Measurements from ENCODE around the gene DENND2A.

The DENND2A gene

DNA sequence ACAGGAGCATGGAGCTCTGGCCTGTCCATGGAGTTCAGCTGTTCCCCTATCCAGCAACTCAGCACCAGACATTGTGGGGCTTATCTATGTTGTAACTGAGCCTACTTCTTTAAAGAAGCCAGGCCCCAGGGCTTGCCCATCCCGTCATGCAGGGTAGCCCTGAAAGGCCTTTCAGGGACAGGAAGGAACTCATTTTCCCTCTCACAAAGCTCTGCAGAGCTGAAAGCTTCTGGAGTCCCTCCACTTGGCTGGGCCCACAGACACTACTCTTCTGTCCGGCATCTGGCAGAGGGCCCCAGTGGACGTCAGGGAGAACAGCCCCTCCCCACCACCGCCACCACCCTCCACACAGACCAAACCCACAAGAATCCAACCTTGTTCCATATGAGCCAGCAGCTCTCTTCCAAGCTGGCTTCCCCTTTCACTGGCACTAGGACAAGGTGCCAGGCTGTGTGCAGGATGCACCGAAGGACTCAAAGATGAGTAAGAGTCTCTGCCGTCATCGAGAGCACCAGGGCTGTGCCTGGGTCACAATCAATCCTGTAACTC is 33.1 kb downstream of the DENND2A start:
- TF ChIP-seq TAF1 (IDR thresholded peaks at IDR 0.05; ENCODE audit: low read depth, low read length) (no peak), SPI1 (IDR thresholded peaks at IDR 0.05; ENCODE audit: low read depth, low read length) (no peak), POLR2AphosphoS5 (IDR thresholded peaks at IDR 0.05; ENCODE audit: low read depth, low read length) (no peak), PAX5 (IDR thresholded peaks at IDR 0.05; ENCODE audit: insufficient read depth, low read length, severe bottlenecking) (no peak), POLR2A (IDR thresholded peaks at IDR 0.05; ENCODE audit: low read depth, low read length) (no peak), POU2F2 (IDR thresholded peaks at IDR 0.05; ENCODE audit: low read depth, low read length) (no peak)
- DNase-seq (ENCODE audit: insufficient read length, low spot score) (no peak), FAIRE-seq (no peak)

DNA sequence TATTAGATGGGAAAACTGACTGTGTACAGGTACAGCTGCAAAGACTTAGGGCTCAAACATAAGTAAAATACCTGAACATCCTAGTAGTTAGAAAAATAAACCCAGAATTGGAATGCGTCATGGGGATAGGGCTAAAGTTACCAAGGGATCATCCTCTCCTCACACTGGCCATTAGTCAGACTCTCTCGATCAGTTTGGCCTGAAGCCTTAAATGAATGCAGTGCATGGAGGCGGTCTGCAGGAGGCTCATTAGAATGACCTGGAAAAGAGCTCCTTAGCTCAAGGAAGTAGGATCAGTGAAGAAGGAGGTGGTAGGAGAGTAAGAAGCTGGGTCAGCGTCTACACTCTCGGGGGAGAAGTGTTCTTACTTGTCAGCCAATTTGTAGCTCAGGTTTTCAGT is 35.3 kb downstream of the DENND2A start:
- no peak for TF ChIP-seq SPI1 (IDR thresholded peaks at IDR 0.05; ENCODE audit: low read depth, low read length)
- no peak for TF ChIP-seq POLR2AphosphoS5 (IDR thresholded peaks at IDR 0.05; ENCODE audit: low read depth, low read length)
- TF ChIP-seq TAF1 (IDR thresholded peaks at IDR 0.05; ENCODE audit: low read depth, low read length): no peak
- TF ChIP-seq PAX5 (IDR thresholded peaks at IDR 0.05; ENCODE audit: insufficient read depth, low read length, severe bottlenecking): no peak
- TF ChIP-seq POLR2A (IDR thresholded peaks at IDR 0.05; ENCODE audit: low read depth, low read length): no peak
- no peak for TF ChIP-seq POU2F2 (IDR thresholded peaks at IDR 0.05; ENCODE audit: low read depth, low read length)
- no peak for FAIRE-seq
- DNase-seq (ENCODE audit: insufficient read length, low spot score): no peak

DNA sequence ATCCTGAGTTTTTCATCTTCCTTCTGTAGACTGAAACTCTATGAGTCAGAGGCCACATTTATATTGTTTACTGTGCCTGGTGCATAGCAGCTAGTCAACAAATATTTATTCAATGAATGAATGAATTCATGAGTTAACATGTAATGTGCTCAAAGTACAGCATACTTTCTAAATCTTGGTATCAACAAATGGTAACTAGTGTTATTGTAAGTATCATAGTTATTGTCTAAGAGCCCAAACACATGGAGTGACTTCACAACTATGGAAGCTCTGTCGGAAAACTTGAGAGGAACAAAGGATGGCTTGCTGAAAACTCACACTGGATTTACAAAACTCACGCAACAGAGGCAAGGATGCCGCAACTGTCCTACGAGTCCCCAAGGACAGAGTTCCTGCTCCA is 35.9 kb downstream of the DENND2A start:
- FAIRE-seq: no peak

DNA sequence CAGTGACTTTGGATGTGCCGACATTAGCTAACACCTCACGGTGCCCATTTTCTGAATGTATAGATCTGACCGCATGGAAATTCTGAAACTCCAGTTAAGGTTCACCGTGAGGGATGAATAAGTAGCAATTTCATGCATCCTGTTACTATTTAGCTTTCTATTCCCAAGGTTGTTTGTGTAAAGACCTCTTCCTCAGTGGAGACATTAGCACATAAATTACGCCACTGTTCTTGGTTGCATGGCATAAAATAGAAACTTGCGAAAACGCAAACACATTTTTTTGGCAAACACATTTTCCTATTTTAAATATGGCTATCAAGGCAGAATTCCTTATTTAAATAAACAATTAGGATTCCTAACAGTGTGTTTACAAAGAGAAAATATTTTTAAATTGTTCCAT is 36.5 kb downstream of the DENND2A start:
- TF ChIP-seq PAX5 (IDR thresholded peaks at IDR 0.05; ENCODE audit: insufficient read depth, low read length, severe bottlenecking) (no peak), TAF1 (IDR thresholded peaks at IDR 0.05; ENCODE audit: low read depth, low read length) (no peak), POLR2A (IDR thresholded peaks at IDR 0.05; ENCODE audit: low read depth, low read length) (no peak), POU2F2 (IDR thresholded peaks at IDR 0.05; ENCODE audit: low read depth, low read length) (no peak), POLR2AphosphoS5 (IDR thresholded peaks at IDR 0.05; ENCODE audit: low read depth, low read length) (no peak), SPI1 (IDR thresholded peaks at IDR 0.05; ENCODE audit: low read depth, low read length) (no peak)
- FAIRE-seq (no peak), DNase-seq (ENCODE audit: insufficient read length, low spot score) (no peak)

More for the DNA sequence above, 35.9 kb downstream of the DENND2A start:
- TF ChIP-seq PAX5 (IDR thresholded peaks at IDR 0.05; ENCODE audit: insufficient read depth, low read length, severe bottlenecking) (no peak), POLR2A (IDR thresholded peaks at IDR 0.05; ENCODE audit: low read depth, low read length) (no peak), SPI1 (IDR thresholded peaks at IDR 0.05; ENCODE audit: low read depth, low read length) (no peak), POLR2AphosphoS5 (IDR thresholded peaks at IDR 0.05; ENCODE audit: low read depth, low read length) (no peak), TAF1 (IDR thresholded peaks at IDR 0.05; ENCODE audit: low read depth, low read length) (no peak), POU2F2 (IDR thresholded peaks at IDR 0.05; ENCODE audit: low read depth, low read length) (no peak)
- DNase-seq (ENCODE audit: insufficient read length, low spot score): no peak

DNA sequence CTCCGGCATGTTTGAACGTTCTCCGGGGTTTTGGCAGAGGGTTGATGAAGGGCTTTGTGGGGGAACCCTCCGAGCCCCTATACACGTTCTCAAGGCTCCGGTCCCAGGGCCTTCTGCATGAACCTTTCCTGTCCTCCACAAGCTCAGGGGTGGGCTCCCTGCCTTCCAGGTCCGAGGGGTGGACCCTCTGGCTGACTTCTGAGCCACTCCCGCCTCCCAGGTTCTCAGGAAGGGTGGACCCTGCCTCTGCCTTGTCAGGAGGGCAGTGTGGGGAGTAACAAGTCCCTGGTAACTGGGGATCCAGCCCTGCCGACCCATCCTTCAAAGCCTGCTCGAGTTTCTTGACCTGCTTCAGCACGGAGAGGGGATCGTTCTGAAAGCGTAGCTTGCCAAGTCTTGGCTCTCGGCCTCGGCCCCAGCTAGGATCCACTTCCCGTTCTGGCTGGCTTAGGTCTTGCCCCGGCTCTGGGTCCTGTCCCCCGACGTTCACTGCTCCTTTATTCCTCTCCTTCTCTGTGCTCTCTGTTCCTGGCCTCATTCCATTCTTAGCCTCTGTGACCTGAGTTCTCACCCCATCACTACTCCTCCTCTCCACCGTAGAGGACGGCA is 38.9 kb downstream of the DENND2A start:
- FAIRE-seq: no peak
- no peak for DNase-seq (ENCODE audit: insufficient read length, low spot score)

DNA sequence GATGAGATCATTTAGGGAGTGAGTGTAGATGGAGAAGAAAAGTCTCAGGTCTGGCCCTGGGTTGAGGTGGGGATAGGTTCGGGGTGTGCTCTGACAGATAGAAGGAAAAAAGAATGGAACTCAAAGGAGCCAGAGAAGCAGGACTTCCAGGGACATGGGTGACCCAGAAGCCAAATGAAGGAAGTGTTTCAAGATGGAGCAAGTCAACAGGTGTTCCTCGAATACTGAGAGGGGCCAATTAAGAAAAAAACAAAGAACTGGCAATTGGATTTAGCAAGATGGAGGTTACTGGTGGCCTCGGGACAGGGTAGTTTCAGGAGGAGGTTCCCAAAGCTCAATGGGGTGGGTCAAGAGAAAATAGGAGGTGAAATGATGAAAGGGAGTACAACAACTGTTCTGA is 40.3 kb downstream of the DENND2A start:
- FAIRE-seq: no peak
- TF ChIP-seq SPI1 (IDR thresholded peaks at IDR 0.05; ENCODE audit: low read depth, low read length) (no peak), PAX5 (IDR thresholded peaks at IDR 0.05; ENCODE audit: insufficient read depth, low read length, severe bottlenecking) (no peak), TAF1 (IDR thresholded peaks at IDR 0.05; ENCODE audit: low read depth, low read length) (no peak), POLR2AphosphoS5 (IDR thresholded peaks at IDR 0.05; ENCODE audit: low read depth, low read length) (no peak), POU2F2 (IDR thresholded peaks at IDR 0.05; ENCODE audit: low read depth, low read length) (no peak), POLR2A (IDR thresholded peaks at IDR 0.05; ENCODE audit: low read depth, low read length) (no peak)

More for the DNA sequence above, 38.9 kb downstream of the DENND2A start:
- TF ChIP-seq POLR2AphosphoS5 (IDR thresholded peaks at IDR 0.05; ENCODE audit: low read depth, low read length) (no peak), TAF1 (IDR thresholded peaks at IDR 0.05; ENCODE audit: low read depth, low read length) (no peak), POLR2A (IDR thresholded peaks at IDR 0.05; ENCODE audit: low read depth, low read length) (no peak), SPI1 (IDR thresholded peaks at IDR 0.05; ENCODE audit: low read depth, low read length) (no peak), POU2F2 (IDR thresholded peaks at IDR 0.05; ENCODE audit: low read depth, low read length) (no peak), PAX5 (IDR thresholded peaks at IDR 0.05; ENCODE audit: insufficient read depth, low read length, severe bottlenecking) (no peak)

DNA sequence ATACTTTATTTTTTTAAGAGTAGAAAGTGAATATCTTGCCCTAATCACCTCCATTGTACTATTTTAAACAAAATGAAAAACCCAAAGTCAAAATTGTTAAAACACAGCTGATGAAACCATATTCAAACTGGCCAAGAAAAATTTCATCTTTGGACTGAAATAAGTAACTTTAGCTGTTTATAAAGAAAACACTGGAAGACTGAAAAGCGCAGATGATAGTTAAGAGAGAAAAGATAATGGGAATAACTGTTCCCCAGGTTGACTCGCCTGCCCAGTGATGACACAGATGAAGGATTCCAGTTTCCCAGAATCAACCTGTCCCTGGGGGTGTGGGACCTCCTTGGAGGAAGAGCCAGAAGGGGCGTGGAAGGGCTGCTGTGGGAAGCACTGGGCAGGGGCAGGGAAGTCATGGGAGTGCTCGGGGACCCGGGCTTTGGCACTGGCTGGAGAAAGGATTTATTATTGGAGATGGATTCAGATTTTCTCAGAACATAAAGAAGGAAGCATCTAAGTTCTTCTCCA is 43.1 kb downstream of the DENND2A start:
- DNase-seq (ENCODE audit: insufficient read length, low spot score): no peak
- FAIRE-seq: no peak
- TF ChIP-seq SPI1 (IDR thresholded peaks at IDR 0.05; ENCODE audit: low read depth, low read length): no peak

More for the DNA sequence above, 40.3 kb downstream of the DENND2A start:
- no peak for DNase-seq (ENCODE audit: insufficient read length, low spot score)

DNA sequence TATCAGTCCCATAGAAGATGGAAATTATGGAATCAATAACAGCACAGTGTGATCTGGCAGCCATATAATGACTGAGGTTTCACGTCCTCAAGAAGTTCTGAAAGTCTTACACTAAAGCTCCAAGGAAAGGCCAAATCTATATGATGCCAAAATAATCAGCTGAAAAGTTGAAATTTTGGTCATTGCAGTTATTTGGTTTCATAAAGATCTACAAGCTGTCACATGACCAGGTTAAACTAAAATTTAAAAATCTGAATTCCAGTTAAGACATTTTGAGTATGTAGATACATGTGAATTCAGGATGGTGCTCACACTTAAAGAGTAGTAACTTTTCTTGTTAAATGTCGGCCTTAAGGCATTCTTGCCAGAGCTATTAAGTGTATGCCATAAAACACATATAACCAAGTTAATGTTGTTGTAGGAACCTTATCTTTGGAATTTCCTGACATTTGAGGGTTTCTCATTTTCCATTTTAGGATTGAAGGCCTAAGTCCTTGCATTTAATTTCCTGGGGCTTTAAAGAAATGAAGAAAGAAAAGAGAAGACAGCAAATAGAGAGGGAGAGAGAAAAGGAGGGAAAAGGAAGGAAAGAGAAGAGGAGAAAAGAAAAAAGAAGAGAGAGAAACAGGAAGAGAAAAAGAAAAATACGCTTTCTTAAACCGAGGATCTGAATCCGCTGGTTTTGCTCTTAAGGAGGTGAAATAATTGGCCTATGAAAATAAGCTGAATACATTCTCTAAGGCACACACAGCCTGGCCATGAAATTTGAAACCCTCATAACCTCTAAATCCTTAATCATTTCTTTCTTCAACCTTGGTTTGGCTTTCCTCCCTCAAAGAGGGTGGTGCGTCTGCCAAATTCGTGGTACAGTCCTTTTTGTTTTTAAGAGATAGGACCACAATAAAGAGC is 43.8 kb downstream of the DENND2A start:
- no peak for DNase-seq (ENCODE audit: insufficient read length, low spot score)
- TF ChIP-seq POLR2A (IDR thresholded peaks at IDR 0.05; ENCODE audit: low read depth, low read length) (no peak), PAX5 (IDR thresholded peaks at IDR 0.05; ENCODE audit: insufficient read depth, low read length, severe bottlenecking) (no peak)
- FAIRE-seq: no peak

DNA sequence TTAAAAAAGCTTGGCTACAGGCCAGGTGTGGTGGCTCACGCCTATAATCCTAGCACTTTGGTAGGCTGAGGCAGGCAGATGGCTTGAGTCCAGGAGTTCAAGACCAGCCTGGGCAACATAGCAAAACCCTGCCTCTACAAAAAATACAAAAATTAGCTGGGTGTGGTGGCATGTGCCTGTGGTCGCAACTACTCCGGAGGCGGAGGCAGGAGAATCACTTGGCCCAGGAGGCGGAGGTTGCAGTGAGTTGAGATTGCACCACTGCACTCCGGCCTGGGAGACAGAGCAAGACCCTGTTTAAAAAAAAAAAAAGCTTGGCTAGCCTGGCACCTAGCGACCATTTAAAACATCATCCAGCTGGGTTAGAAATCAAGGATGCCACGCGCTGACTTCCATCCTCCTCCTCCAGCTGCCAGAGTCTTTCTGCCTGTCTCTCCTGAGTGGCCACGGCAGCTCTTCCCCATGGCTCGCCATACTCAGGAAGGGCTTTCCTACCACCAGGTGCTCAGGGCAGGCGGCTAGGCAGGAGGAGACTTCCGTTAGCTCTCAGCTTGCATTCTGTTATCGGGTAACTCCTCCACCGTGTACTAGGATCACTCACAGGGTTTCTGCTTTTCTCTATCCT is 45.0 kb downstream of the DENND2A start:
- TF ChIP-seq POU2F2 (IDR thresholded peaks at IDR 0.05; ENCODE audit: low read depth, low read length) (no peak), POLR2A (IDR thresholded peaks at IDR 0.05; ENCODE audit: low read depth, low read length) (no peak), TAF1 (IDR thresholded peaks at IDR 0.05; ENCODE audit: low read depth, low read length) (no peak)
- no peak for DNase-seq (ENCODE audit: insufficient read length, low spot score)
- FAIRE-seq: no peak
